ENCODE measurements around the gene ROR2.

DNA sequence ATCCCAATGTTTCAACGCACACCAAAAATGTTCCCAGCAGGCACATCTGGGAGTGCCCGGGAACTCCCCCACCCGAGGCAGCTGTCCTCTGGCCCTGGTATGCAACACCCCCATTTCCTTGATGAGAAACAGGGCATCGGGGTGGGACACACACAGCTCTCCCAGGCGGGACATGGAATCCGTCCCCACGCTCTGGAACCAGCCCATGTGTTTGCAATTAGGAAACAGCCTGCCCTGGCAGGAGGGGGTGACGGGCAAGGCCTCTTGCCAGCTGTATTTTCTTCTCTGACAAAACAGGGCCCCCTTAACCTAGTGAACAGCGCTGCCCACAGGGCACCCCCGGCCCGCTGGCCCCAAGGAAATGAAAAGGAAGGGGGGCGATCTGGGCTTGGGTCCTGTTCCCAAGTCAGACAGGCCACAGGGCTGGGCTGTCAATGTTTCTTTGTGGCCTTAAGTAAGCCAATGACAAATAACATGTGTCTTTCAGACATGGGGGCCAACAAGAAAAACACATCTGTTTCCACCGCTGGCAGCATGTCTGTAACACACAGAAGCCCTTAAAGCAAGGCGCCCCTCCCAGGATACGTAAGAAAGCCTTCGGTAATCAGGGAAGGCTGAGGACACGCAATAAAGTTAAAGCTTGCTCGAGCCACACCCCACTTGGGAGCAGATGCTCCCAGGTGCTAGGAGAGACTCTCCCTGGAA lies 125.3 kb downstream of the ROR2 start:
- TF ChIP-seq, protein P1, sequence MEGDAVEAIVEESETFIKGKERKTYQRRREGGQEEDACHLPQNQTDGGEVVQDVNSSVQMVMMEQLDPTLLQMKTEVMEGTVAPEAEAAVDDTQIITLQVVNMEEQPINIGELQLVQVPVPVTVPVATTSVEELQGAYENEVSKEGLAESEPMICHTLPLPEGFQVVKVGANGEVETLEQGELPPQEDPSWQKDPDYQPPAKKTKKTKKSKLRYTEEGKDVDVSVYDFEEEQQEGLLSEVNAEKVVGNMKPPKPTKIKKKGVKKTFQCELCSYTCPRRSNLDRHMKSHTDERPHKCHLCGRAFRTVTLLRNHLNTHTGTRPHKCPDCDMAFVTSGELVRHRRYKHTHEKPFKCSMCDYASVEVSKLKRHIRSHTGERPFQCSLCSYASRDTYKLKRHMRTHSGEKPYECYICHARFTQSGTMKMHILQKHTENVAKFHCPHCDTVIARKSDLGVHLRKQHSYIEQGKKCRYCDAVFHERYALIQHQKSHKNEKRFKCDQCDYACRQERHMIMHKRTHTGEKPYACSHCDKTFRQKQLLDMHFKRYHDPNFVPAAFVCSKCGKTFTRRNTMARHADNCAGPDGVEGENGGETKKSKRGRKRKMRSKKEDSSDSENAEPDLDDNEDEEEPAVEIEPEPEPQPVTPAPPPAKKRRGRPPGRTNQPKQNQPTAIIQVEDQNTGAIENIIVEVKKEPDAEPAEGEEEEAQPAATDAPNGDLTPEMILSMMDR (IDR thresholded peaks at IDR 0.05) = no peak
- TF ChIP-seq POLR2A (IDR thresholded peaks at IDR 0.05) = no peak

Data from uterus (tissue), 2 donors.